Heart right ventricle (tissue), 16 donors: ENCODE measurements around the gene GFM1. TPM values are rescaled to one million over a fixed set of nuclear protein-coding genes. Genes with fewer than 3 reads are reported as not detected.

Source experiments
- ATAC-seq, 8 donors: fragments of 200-7000 bp; cut with Tn5 transposase; one replicate each; pipeline ENCODE4 v1.9.1; 2020; ENCODE audit warnings: mild to moderate bottlenecking in 8 of 8, moderate library complexity in 8 of 8, moderate number of reproducible peaks in 1 of 8
- DNase-seq, 2 donors: peaks; one replicate each; pipeline ENCODE4 v3.0.0-alpha.2; 2020
- H3K27ac ChIP-seq, 10 donors: fragments of 200-600 bp; sonication (generic) in 2 of 10; one replicate each; pipeline versions ENCODE4 v1.5.0 to v1.8.0; 2020 to 2022; ENCODE audit warnings: mild to moderate bottlenecking in 3 of 10
- H3K27me3 ChIP-seq, 7 donors: fragments of 200-600 bp; one replicate each; pipeline ENCODE4 v1.8.0; 2021 to 2022; ENCODE audit warnings: mild to moderate bottlenecking in 2 of 7
- H3K36me3 ChIP-seq, 9 donors: fragments of 200-600 bp; sonication (generic) in 1 of 9; one replicate each; pipeline versions ENCODE4 v1.5.0 to v1.8.0; 2020 to 2022; ENCODE audit warnings: mild to moderate bottlenecking in 2 of 9
- H3K4me1 ChIP-seq, 9 donors: fragments of 200-600 bp; sonication (generic) in 1 of 9; one replicate each; pipeline versions ENCODE4 v1.5.0 to v1.8.0; 2020 to 2022; ENCODE audit warnings: mild to moderate bottlenecking in 4 of 9
- H3K4me3 ChIP-seq, 10 donors: fragments of 200-600 bp; sonication (generic) in 2 of 10; one replicate each; pipeline versions ENCODE4 v1.5.0 to v1.8.0; 2020 to 2022; ENCODE audit warnings: mild to moderate bottlenecking in 7 of 10, moderate library complexity in 2 of 10
- H3K9me3 ChIP-seq, 11 donors: fragments of 200-600 bp in 10 of 11; sonication (generic) in 2 of 11; one replicate each; pipeline versions ENCODE4 v1.5.0 to v1.8.0; 2013 to 2022; ENCODE audit warnings: mild to moderate bottlenecking in 2 of 11, control low read depth in 1 of 11, moderate library complexity in 1 of 11
- CTCF ChIP-seq, 9 donors: fragments of 200-600 bp; sonication (generic) in 2 of 9; IDR thresholded peaks; one replicate each; pipeline versions ENCODE4 v1.5.0 to v1.8.0; 2021 to 2022; ENCODE audit warnings: antibody characterized with exemption in 9 of 9, mild to moderate bottlenecking in 5 of 9, moderate library complexity in 1 of 9
- WGBS, 2 donors: extraction: QIAGEN DNeasy Blood & Tissue Kit; methylation state at CpG; one replicate each; pipeline ENCODE4 v1.1.7; 2013; ENCODE audit warnings: inconsistent platforms in 1 of 2; 5-methylcytosine and 5-hydroxymethylcytosine counted together
- intact Hi-C, 10 donors: fragments of 100-400 bp; cut with DNase I; formaldehyde crosslinking; loops; one replicate each; pipeline versions ENCODE4 v1.11.1 to v1.14.2; 2022
- polyA plus RNA-seq, 2 donors: library from polyadenylated mRNA; stranded (reverse); fragments of 200-250 nt; gene quantifications; one replicate each; pipeline ENCODE4 v1.2.3, GENCODE V29; 2013
- total RNA-seq, 10 donors: library from RNA; stranded (reverse); fragmentation: NEBNext Ultra II Directional in 3 of 10; extraction: Animal tissue kit (Norgen Biotek cat#: 25700) in 3 of 10; gene quantifications; one replicate each; pipeline versions ENCODE4 v1.2.1 to v1.2.4, GENCODE V29; 2021 to 2023
- donor health status: Arrhythmogenic right ventricular cardiomyopathy.
- donor health status: ischemic (EF 13 %, LVEDD 7.1; RV severe dilation, severe dysfunction).
- donor health status: healthy with polysubstance abuse.
- donor health status: DM: no; HTN: yes; CAD: no.
- donor health status: DM: no; HTN: no; CAD: no.
- donor health status: ischemic (EF 25% LVEDD 6.9; RV normal size, moderate dysfunction).
- donor health status: ischemic (EF 25% LVEDD 5.7; RV mildly dilated, moderate dysfunction).
- donor health status: healthy.
- donor health status: DM: yes; HTN: yes; CAD: no.
- donor health status: Ischemic cardiomyopathy.
- donor health status: ischemic (EF 35%, LVEDD 5.7; RV mildly dilated, moderate dysfunction).
- donor health status: nonischemic (EF 11% LVEDD 7.7; RV severe dilation, severe dysfunction).
- donor health status: DM: yes; HTN: yes; CAD: no.
- donor health status: PGD.
- donor health status: ischemic (EF 29% LVEDD 5.4; RV normal size, mild dysfunction).
- donor health status: nonischemic (EF 23%, LVEDD 6.1; RV moderate dilation, normal function).

Gene GFM1
- total and polyA plus RNA-seq, 12 donors: 15.1 to 86.4 (median 68.7) TPM

GRCh38 chr3:158663246-158663645 lies 18.9 kb downstream of the GFM1 start:
- no peak overlapping the region for H3K4me3 ChIP-seq
- TF ChIP-seq CTCF (IDR thresholded peaks at IDR 0.05): no peak
- peaks cover 0 to 98% (median 47%) of the 10 kb centered on the region in 9 donors for H3K36me3 ChIP-seq
- no peaks in the 10 kb centered on the region for H3K27me3 ChIP-seq
- 68 to 82% methylated on average over 1 of the region's 1 CpG for WGBS, 2 donors
- H3K4me1 ChIP-seq: peaks cover 0 to 21% (median 9%) of the 10 kb centered on the region in 9 donors
- no peak overlapping the region for H3K27ac ChIP-seq
- no peaks in the 10 kb centered on the region for H3K9me3 ChIP-seq
- no peak for DNase-seq
- ATAC-seq: no peak
- intact Hi-C loops: loop anchor here in 3 of 10 donors (10.0 kb wide), 2 partner anchors 62 to 132 kb away; no protein-coding TSS in a partner anchor

DNA sequence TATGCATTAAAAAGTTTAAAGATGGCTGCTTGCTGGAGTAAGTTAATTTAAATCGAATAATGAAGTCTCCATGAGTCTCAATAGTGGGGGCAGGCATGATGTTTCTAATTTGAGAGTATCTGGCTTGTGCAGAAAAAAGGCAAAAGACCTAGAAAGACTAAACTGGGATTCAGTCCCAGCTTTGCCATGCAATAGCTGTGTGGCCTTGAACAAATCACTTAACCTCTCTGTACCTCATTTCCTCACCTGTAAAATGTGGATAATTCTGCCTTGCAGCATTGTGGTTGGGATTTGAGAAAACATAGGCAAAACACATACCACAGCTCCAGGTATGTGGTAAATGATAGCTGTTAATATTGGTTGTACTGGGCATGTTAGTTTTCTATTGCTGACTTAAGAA lies 19.5 kb downstream of the GFM1 start:
- WGBS, 2 donors: 94 to 100% methylated on average over 1 of the region's 1 CpG
- Histone ChIP-seq H3K27ac (no peak overlapping the region), H3K27me3 (no peaks in the 10 kb centered on the region), H3K4me1 (peaks cover 0 to 23% (median 9%) of the 10 kb centered on the region in 9 donors), H3K9me3 (no peaks in the 10 kb centered on the region), H3K36me3 (peaks cover 0 to 98% (median 52%) of the 10 kb centered on the region in 9 donors), H3K4me3 (no peak overlapping the region)
- no peak for ATAC-seq
- intact Hi-C loops: loop anchor here in 3 of 10 donors (10.0 kb wide), 2 partner anchors 61 to 131 kb away; no protein-coding TSS in a partner anchor
- no peak for TF ChIP-seq CTCF (IDR thresholded peaks at IDR 0.05)
- DNase-seq: no peak

- Histone ChIP-seq H3K27ac (no peak overlapping the region), H3K4me1 (peaks cover 0 to 24% (median 5%) of the 10 kb centered on the region in 9 donors), H3K4me3 (no peak overlapping the region), H3K36me3 (peaks cover 0 to 99% (median 46%) of the 10 kb centered on the region in 9 donors), H3K9me3 (no peaks in the 10 kb centered on the region), H3K27me3 (no peaks in the 10 kb centered on the region)
- no peak for ATAC-seq
- 82 to 83% methylated on average over 3 of the region's 3 CpGs for WGBS, 2 donors
- intact Hi-C loops: loop anchor here in 3 of 10 donors (10.0 kb wide), 2 partner anchors 58 to 128 kb away; no protein-coding TSS in a partner anchor
- TF ChIP-seq CTCF (IDR thresholded peaks at IDR 0.05): no peak
- DNase-seq: no peak
Measured at GRCh38 chr3:158666416-158666815, 22.1 kb downstream of the GFM1 start.

- DNase-seq (no peak), ATAC-seq (no peak)
- H3K4me3 ChIP-seq: no peak overlapping the region
- peak overlapping the region in 2 of 10 donors; percentile 22 to 38 for H3K27ac ChIP-seq
- 65 to 72% methylated on average over 2 of the region's 2 CpGs for WGBS, 2 donors
- H3K4me1 ChIP-seq: peaks cover 0 to 34% (median 18%) of the 10 kb centered on the region in 9 donors
- H3K27me3 ChIP-seq: no peaks in the 10 kb centered on the region
- intact Hi-C loops: loop anchor here in 3 of 10 donors (10.0 kb wide), 2 partner anchors 56 to 126 kb away; no protein-coding TSS in a partner anchor
- no peaks in the 10 kb centered on the region for H3K9me3 ChIP-seq
- H3K36me3 ChIP-seq: peaks cover 0 to 78% (median 35%) of the 10 kb centered on the region in 9 donors
- TF ChIP-seq CTCF (IDR thresholded peaks at IDR 0.05): no peak
Measured at GRCh38 chr3:158668506-158668905, 24.2 kb downstream of the GFM1 start.
